Liver (tissue), 9 donors: ENCODE measurements around the gene ARMC9. TPM values are rescaled to one million over a fixed set of nuclear protein-coding genes. Genes with fewer than 3 reads are reported as not detected.

ENCODE experiments used
- DNase-seq: peaks from one replicate; pipeline ENCODE4 v3.0.0-alpha.2; 2017; ENCODE audit warnings: low spot score
- H3K27ac ChIP-seq, 2 donors: one replicate each; pipeline ENCODE4 v1.7.0; 2013; ENCODE audit warnings: inconsistent platforms in 2 of 2, low read length in 2 of 2, control low read depth in 1 of 2, low read depth in 1 of 2, mild to moderate bottlenecking in 1 of 2
- H3K27me3 ChIP-seq, 4 donors: one replicate each; pipeline versions ENCODE4 v1.6.1 to v1.7.0; 2013; ENCODE audit warnings: low read length in 3 of 4, inconsistent platforms in 1 of 4, mild to moderate bottlenecking in 1 of 4, moderate library complexity in 1 of 4; ENCODE audit not compliant: control insufficient read depth in 4 of 4, insufficient read depth in 4 of 4
- H3K36me3 ChIP-seq, 4 donors: one replicate each; pipeline versions ENCODE4 v1.6.1 to v1.7.0; 2013; ENCODE audit warnings: low read length in 3 of 4, mild to moderate bottlenecking in 3 of 4, low read depth in 1 of 4, moderate library complexity in 1 of 4; ENCODE audit not compliant: control insufficient read depth in 4 of 4, insufficient read depth in 3 of 4
- H3K4me1 ChIP-seq, 4 donors: one replicate each; pipeline versions ENCODE4 v1.6.1 to v1.7.0; 2013; ENCODE audit warnings: low read length in 3 of 4, mild to moderate bottlenecking in 3 of 4, moderate library complexity in 1 of 4; ENCODE audit not compliant: control insufficient read depth in 4 of 4, insufficient read depth in 4 of 4
- H3K4me3 ChIP-seq, 3 donors: one replicate each; pipeline versions ENCODE4 v1.6.1 to v1.7.0; 2013; ENCODE audit warnings: low read length in 3 of 3, control low read depth in 1 of 3, low read depth in 1 of 3, mild to moderate bottlenecking in 1 of 3
- H3K9ac ChIP-seq, 2 donors: one replicate each; pipeline ENCODE4 v1.7.0; 2013; ENCODE audit warnings: low read length in 2 of 2, mild to moderate bottlenecking in 2 of 2, moderate library complexity in 2 of 2, control low read depth in 1 of 2, low read depth in 1 of 2
- H3K9me3 ChIP-seq, 4 donors: one replicate each; pipeline versions ENCODE4 v1.6.1 to v1.7.0; 2013; ENCODE audit warnings: low read length in 3 of 4; ENCODE audit not compliant: control insufficient read depth in 4 of 4
- EGR1 ChIP-seq, 2 donors: IDR thresholded peaks; 2 replicates each; pipeline ENCODE4 v1.6.1; 2016 to 2018; ENCODE audit warnings: antibody characterized with exemption in 2 of 2, low read depth in 2 of 2
- GABPA ChIP-seq, 2 donors: IDR thresholded peaks in 1 of 2; conservative IDR thresholded peaks in 1 of 2; 2 replicates each; pipeline ENCODE4 v1.6.1; 2016; ENCODE audit warnings: antibody characterized with exemption in 2 of 2, mild to moderate bottlenecking in 1 of 2, moderate library complexity in 1 of 2
- HNF4G ChIP-seq: IDR thresholded peaks from 2 replicates; pipeline ENCODE4 v1.6.1; 2016; ENCODE audit warnings: antibody characterized with exemption
- JUND ChIP-seq, 2 donors: IDR thresholded peaks; 2 replicates each; pipeline ENCODE4 v1.6.1; 2016; ENCODE audit warnings: antibody characterized with exemption in 2 of 2
- MAX ChIP-seq: IDR thresholded peaks from 2 replicates; pipeline ENCODE4 v1.6.1; 2016; ENCODE audit warnings: antibody characterized with exemption
- NR2F2 ChIP-seq: IDR thresholded peaks from 2 replicates; pipeline ENCODE4 v1.6.1; 2016; ENCODE audit warnings: antibody characterized with exemption
- RAD21 ChIP-seq, 2 donors: IDR thresholded peaks; 2 replicates each; pipeline ENCODE4 v1.6.1; 2016; ENCODE audit warnings: antibody characterized with exemption in 2 of 2, mild to moderate bottlenecking in 2 of 2
- REST ChIP-seq: IDR thresholded peaks from 2 replicates; pipeline ENCODE4 v1.6.1; 2016; ENCODE audit warnings: antibody characterized with exemption, mild to moderate bottlenecking
- SP1 ChIP-seq: IDR thresholded peaks from 2 replicates; pipeline ENCODE4 v1.6.1; 2018; ENCODE audit warnings: antibody characterized with exemption, mild to moderate bottlenecking
- TAF1 ChIP-seq: conservative IDR thresholded peaks from 2 replicates; pipeline ENCODE4 v1.6.1; 2016; ENCODE audit warnings: antibody characterized with exemption, mild to moderate bottlenecking
- YY1 ChIP-seq: IDR thresholded peaks from 2 replicates; pipeline ENCODE4 v1.6.1; 2016; ENCODE audit warnings: antibody characterized with exemption, mild to moderate bottlenecking
- WGBS: extraction: QIAGEN DNeasy Blood & Tissue Kit; methylation state at CpG from one replicate; pipeline ENCODE4 v1.1.7; 2013; 5-methylcytosine and 5-hydroxymethylcytosine counted together
- polyA plus RNA-seq, 2 donors: library from polyadenylated mRNA; stranded (reverse) in 1 of 2; unstranded in 1 of 2; fragments of 200-250 nt in 1 of 2; fragments of >200 nt in 1 of 2; fragmentation: Nextera tagmentation in 1 of 2; extraction: Ambion mirVana in 1 of 2; gene quantifications; one replicate each; pipeline versions ENCODE4 v1.2.1 to v1.2.3, GENCODE V29; 2013 to 2015
- total RNA-seq, 2 donors: library from RNA; depleted of rRNA; stranded (reverse); fragments of >200 nt; gene quantifications; one replicate each; pipeline ENCODE4 v1.2.3, GENCODE V29; 2014
- TF ChIP-seq, protein P1 (sequence below): fragments of 150-350 bp; IDR thresholded peaks from 2 replicates; pipeline ENCODE4 v1.5.1; 2017; ENCODE audit warnings: improper control_type of control experiment, low read depth, low read length; ENCODE audit not compliant: missing input control
- TF ChIP-seq, protein P2 (sequence below): IDR thresholded peaks from 2 replicates; pipeline ENCODE4 v1.6.1; 2016; ENCODE audit warnings: antibody characterized with exemption
- donor health status: healthy.
- donor health status: healthy.
- donor health status: healthy.
- donor health status: healthy.
- donor health status: healthy.

The ARMC9 gene
- total and polyA plus RNA-seq, 4 donors: 1.1 to 2.3 (median 1.8) TPM

DNA sequence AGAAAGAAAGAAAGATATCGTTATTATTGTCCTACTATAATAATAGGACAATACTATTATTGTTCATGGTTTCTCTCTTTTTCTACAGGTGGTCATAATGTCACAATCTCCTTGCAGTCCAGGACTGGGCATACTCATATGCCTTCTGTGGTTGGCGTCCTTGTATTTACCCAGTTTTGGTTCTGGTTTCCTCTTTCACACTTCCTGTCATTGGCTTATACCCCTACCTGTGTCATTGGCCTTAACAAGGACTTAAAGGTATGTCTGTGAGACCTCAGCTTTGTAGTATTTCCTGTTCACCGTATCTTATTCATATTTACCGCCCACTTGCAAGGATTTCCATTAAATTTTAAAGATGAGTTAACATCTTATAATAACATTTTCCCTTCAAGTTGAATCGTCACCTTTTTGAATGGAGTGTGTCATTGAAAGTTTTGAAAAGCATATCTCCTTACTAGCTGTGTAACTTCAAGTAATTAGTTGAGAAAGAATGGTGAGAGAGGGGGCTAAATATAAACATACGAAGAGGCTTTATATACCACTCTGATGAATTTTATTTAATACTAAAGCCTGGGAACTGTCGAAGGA is 37.1 kb upstream of the ARMC9 start:
- WGBS: 84% methylated on average over 7 of the region's 7 CpGs
- Histone ChIP-seq H3K27me3 (no peaks in the 10 kb centered on the region), H3K4me3 (no peak overlapping the region), H3K27ac (no peak overlapping the region), H3K36me3 (peaks cover 3 to 35% (median 24%) of the 10 kb centered on the region in 4 donors), H3K4me1 (no peaks in the 10 kb centered on the region), H3K9ac (no peak overlapping the region), H3K9me3 (no peaks in the 10 kb centered on the region)
- TF ChIP-seq HNF4G (no peak), YY1 (no peak)
- no peak for DNase-seq

DNA sequence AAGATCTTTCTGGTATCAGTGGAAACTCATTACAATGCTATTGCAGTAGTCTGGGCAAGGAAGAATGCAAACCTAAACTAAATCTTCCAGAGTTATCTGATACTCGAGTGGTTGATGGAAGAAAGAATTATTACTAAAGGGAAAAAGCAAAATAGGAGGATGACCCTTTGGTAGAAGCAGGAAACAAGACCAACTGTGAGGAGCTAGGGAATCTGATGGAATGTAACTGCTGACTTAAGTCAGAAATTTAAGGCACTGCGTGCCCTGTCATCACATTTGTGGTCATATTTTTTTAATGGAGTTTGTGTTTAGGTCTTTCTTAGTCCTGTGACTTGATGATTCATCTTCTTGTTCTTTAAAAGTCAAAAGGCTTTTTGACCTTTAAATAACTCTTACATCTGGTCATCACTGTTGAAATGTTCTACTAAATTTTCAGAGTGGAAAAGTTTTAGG is 36.5 kb upstream of the ARMC9 start:
- no peak overlapping the region for H3K4me3 ChIP-seq
- H3K9me3 ChIP-seq: no peaks in the 10 kb centered on the region
- no peaks in the 10 kb centered on the region for H3K4me1 ChIP-seq
- no peak overlapping the region for H3K27ac ChIP-seq
- H3K9ac ChIP-seq: no peak overlapping the region
- peaks cover 3 to 40% (median 30%) of the 10 kb centered on the region in 4 donors for H3K36me3 ChIP-seq
- H3K27me3 ChIP-seq: no peaks in the 10 kb centered on the region
- whole genome bisulfite sequencing: 73% methylated on average over 2 of the region's 2 CpGs
- DNase-seq: no peak
- TF ChIP-seq RAD21 (IDR thresholded peaks at IDR 0.05) (no peak), NR2F2 (peak; percentile 36)

DNA sequence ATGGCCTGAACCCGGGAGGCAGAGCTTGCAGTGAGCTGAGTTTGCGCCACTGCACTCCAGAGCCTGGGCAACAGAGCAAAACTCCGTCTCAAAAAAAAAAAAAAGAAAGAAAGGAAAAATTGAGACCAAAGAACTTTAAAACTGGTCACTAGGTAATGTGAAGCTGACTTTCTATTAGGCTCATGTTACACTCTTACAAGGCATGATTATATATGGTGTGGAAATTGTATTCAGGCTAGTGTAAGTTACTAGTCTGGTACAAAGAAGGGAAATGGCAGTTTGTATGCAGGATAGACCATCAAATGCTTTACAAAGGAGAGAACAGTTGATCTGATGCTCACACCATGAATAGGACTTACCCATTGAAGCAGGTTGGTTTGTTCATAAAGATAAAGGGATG is 35.4 kb upstream of the ARMC9 start:
- TF ChIP-seq HNF4G (no peak), TAF1 (no peak), EGR1 (IDR thresholded peaks at IDR 0.05; ENCODE audit: low read depth in 2 of 2) (no peak), GABPA (IDR thresholded peaks at IDR 0.05 in 1 of 2, conservative IDR thresholded peaks at IDR 0.05 in 1 of 2) (no peak), NR2F2 (no peak), JUND (IDR thresholded peaks at IDR 0.05) (no peak), REST (no peak), MAX (no peak), RAD21 (IDR thresholded peaks at IDR 0.05) (no peak), SP1 (no peak)
- TF ChIP-seq, protein P1, sequence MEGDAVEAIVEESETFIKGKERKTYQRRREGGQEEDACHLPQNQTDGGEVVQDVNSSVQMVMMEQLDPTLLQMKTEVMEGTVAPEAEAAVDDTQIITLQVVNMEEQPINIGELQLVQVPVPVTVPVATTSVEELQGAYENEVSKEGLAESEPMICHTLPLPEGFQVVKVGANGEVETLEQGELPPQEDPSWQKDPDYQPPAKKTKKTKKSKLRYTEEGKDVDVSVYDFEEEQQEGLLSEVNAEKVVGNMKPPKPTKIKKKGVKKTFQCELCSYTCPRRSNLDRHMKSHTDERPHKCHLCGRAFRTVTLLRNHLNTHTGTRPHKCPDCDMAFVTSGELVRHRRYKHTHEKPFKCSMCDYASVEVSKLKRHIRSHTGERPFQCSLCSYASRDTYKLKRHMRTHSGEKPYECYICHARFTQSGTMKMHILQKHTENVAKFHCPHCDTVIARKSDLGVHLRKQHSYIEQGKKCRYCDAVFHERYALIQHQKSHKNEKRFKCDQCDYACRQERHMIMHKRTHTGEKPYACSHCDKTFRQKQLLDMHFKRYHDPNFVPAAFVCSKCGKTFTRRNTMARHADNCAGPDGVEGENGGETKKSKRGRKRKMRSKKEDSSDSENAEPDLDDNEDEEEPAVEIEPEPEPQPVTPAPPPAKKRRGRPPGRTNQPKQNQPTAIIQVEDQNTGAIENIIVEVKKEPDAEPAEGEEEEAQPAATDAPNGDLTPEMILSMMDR: no peak
- TF ChIP-seq, protein P2, sequence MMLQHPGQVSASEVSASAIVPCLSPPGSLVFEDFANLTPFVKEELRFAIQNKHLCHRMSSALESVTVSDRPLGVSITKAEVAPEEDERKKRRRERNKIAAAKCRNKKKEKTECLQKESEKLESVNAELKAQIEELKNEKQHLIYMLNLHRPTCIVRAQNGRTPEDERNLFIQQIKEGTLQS: no peak
- H3K27me3 ChIP-seq: no peaks in the 10 kb centered on the region
- H3K9me3 ChIP-seq: no peaks in the 10 kb centered on the region
- DNase-seq: no peak
- H3K4me3 ChIP-seq: no peak overlapping the region
- WGBS: 93% methylated on average over 3 of the region's 3 CpGs
- no peak overlapping the region for H3K27ac ChIP-seq
- no peaks in the 10 kb centered on the region for H3K4me1 ChIP-seq
- peaks cover 3 to 46% (median 40%) of the 10 kb centered on the region in 4 donors for H3K36me3 ChIP-seq
- no peak overlapping the region for H3K9ac ChIP-seq
